Measurements from ENCODE around the gene FOXO1. TPM values are rescaled to one million over a fixed set of nuclear protein-coding genes. Genes with fewer than 3 reads are reported as not detected.
A peak's percentile ranks its signal among the peaks of the same experiment; 100 is the strongest.

FOXO1 gene
- total and polyA plus RNA-seq, 2 of the 13 experiments (the other 11 are each of a cell fraction or from before 2014, with no cell fraction given): 8.1 to 13.1 TPM

GRCh38 chr13:40564342-40565001, 102.0 kb downstream of the FOXO1 start (continued):
- TF ChIP-seq THAP8 (CRISPR knock-in tag; IDR thresholded peaks at IDR 0.05; ENCODE audit: borderline replicate concordance): no peak
- no peak for TF ChIP-seq KIAA2018 (CRISPR knock-in tag; IDR thresholded peaks at IDR 0.05; ENCODE audit: borderline replicate concordance)
- TF ChIP-seq AFF4 (CRISPR knock-in tag; IDR thresholded peaks at IDR 0.05): 0 out of 2 replicates have a peak, but pooled peaks have one; percentile 56
- TF ChIP-seq ATF7 (IDR thresholded peaks at IDR 0.05): no peak
- peak; percentile 60; the same call in 1 of the 2 replicates for TF ChIP-seq ATF7 (CRISPR knock-in tag; IDR thresholded peaks at IDR 0.05)
- no peak for TF ChIP-seq ZNF230 (CRISPR knock-in tag; IDR thresholded peaks at IDR 0.05)
- TF ChIP-seq ZFP1 (CRISPR knock-in tag; IDR thresholded peaks at IDR 0.05): no peak
- TF ChIP-seq SP2 (CRISPR knock-in tag; IDR thresholded peaks at IDR 0.05): no peak
- TF ChIP-seq PAWR (CRISPR knock-in tag; IDR thresholded peaks at IDR 0.05; ENCODE audit: borderline replicate concordance): no peak
- TF ChIP-seq ZNF839 (CRISPR knock-in tag; IDR thresholded peaks at IDR 0.05; ENCODE audit: borderline replicate concordance): no peak
- no peak for TF ChIP-seq MLXIP (CRISPR knock-in tag; IDR thresholded peaks at IDR 0.05; ENCODE audit: borderline replicate concordance)
